Nephron (organoid): ENCODE measurements around the gene CCDC54.
A peak's percentile ranks its signal among the peaks of the same experiment; 100 is the strongest.

Experiments
- H3K27ac Mint-ChIP-seq, 3 experiments: 2 replicates each; pipeline ENCODE4 v1.8.0; 2020; ENCODE audit warnings: mixed read lengths in 3 of 3, mild to moderate bottlenecking in 2 of 3, moderate library complexity in 1 of 3
- H3K27me3 Mint-ChIP-seq: 2 replicates; pipeline ENCODE4 v1.8.0; 2021; ENCODE audit warnings: low read depth, mild to moderate bottlenecking, moderate library complexity, mixed read lengths
- H3K36me3 Mint-ChIP-seq: 2 replicates; pipeline ENCODE4 v1.8.0; 2020; ENCODE audit warnings: low read depth, mixed read lengths
- H3K4me1 Mint-ChIP-seq: 2 replicates; pipeline ENCODE4 v1.8.0; 2020; ENCODE audit warnings: mixed read lengths
- H3K4me3 Mint-ChIP-seq, 3 experiments: 2 replicates each; pipeline ENCODE4 v1.8.0; 2020; ENCODE audit warnings: mild to moderate bottlenecking in 3 of 3, mixed read lengths in 3 of 3, moderate library complexity in 2 of 3
- H3K9me3 Mint-ChIP-seq: 2 replicates; pipeline ENCODE4 v1.8.0; 2020; ENCODE audit warnings: mixed read lengths
- CTCF ChIP-seq, 3 experiments: fragments of 200-600 bp; sonication (generic); IDR thresholded peaks; one replicate each; pipeline ENCODE4 v1.5.0; 2021; ENCODE audit warnings: antibody characterized with exemption in 3 of 3; ENCODE audit not compliant: unreplicated experiment in 3 of 3

CCDC54 gene

GRCh38 chr3:107408513-107408912 is 31.3 kb downstream of the CCDC54 start:
- no peak overlapping the region for H3K27ac Mint-ChIP-seq
- no peak overlapping the region for H3K4me3 Mint-ChIP-seq
- H3K4me1 Mint-ChIP-seq = peaks cover 30% of the 10 kb centered on the region
- no peaks in the 10 kb centered on the region for H3K36me3 Mint-ChIP-seq
- no peak for TF ChIP-seq CTCF (IDR thresholded peaks at IDR 0.05; ENCODE audit: unreplicated experiment in 3 of 3)
- no peaks in the 10 kb centered on the region for H3K27me3 Mint-ChIP-seq
- peaks cover 14% of the 10 kb centered on the region for H3K9me3 Mint-ChIP-seq

- no peak overlapping the region for H3K27ac Mint-ChIP-seq
- H3K4me1 Mint-ChIP-seq = peaks cover 36% of the 10 kb centered on the region
- H3K4me3 Mint-ChIP-seq = no peak overlapping the region
- H3K27me3 Mint-ChIP-seq = no peaks in the 10 kb centered on the region
- no peak for TF ChIP-seq CTCF (IDR thresholded peaks at IDR 0.05; ENCODE audit: unreplicated experiment in 3 of 3)
- no peaks in the 10 kb centered on the region for H3K36me3 Mint-ChIP-seq
- peaks cover 14% of the 10 kb centered on the region for H3K9me3 Mint-ChIP-seq
Observed at GRCh38 chr3:107409365-107409764, 32.1 kb downstream of the CCDC54 start.

- Mint-ChIP-seq H3K36me3 (no peaks in the 10 kb centered on the region), H3K4me1 (peaks cover 28% of the 10 kb centered on the region), H3K27me3 (no peaks in the 10 kb centered on the region), H3K4me3 (no peak overlapping the region), H3K9me3 (peaks cover 14% of the 10 kb centered on the region), H3K27ac (no peak overlapping the region)
- no peak for TF ChIP-seq CTCF (IDR thresholded peaks at IDR 0.05; ENCODE audit: unreplicated experiment in 3 of 3)
Observed at GRCh38 chr3:107410606-107411005, 33.4 kb downstream of the CCDC54 start.

GRCh38 chr3:107411056-107411455 is 33.8 kb downstream of the CCDC54 start:
- Mint-ChIP-seq H3K9me3 (peaks cover 14% of the 10 kb centered on the region), H3K4me3 (no peak overlapping the region), H3K27me3 (no peaks in the 10 kb centered on the region), H3K36me3 (no peaks in the 10 kb centered on the region), H3K4me1 (peaks cover 31% of the 10 kb centered on the region), H3K27ac (no peak overlapping the region)
- no peak for TF ChIP-seq CTCF (IDR thresholded peaks at IDR 0.05; ENCODE audit: unreplicated experiment in 3 of 3)

GRCh38 chr3:107411779-107412178 is 34.5 kb downstream of the CCDC54 start:
- Mint-ChIP-seq H3K9me3 (peaks cover 14% of the 10 kb centered on the region), H3K27ac (peak overlapping the region in 1 of 3 experiments; percentile 46), H3K4me1 (peaks cover 35% of the 10 kb centered on the region), H3K36me3 (no peaks in the 10 kb centered on the region), H3K4me3 (peak overlapping the region in 1 of 3 experiments; percentile 25), H3K27me3 (no peaks in the 10 kb centered on the region)
- TF ChIP-seq CTCF (IDR thresholded peaks at IDR 0.05; ENCODE audit: unreplicated experiment in 3 of 3) = no peak

- H3K27me3 Mint-ChIP-seq = no peaks in the 10 kb centered on the region
- H3K4me3 Mint-ChIP-seq = peak overlapping the region in 1 of 3 experiments; percentile 21
- H3K27ac Mint-ChIP-seq = peak overlapping the region in 2 of 3 experiments; percentile 46 to 62
- H3K9me3 Mint-ChIP-seq = peaks cover 14% of the 10 kb centered on the region
- H3K36me3 Mint-ChIP-seq = no peaks in the 10 kb centered on the region
- TF ChIP-seq CTCF (IDR thresholded peaks at IDR 0.05; ENCODE audit: unreplicated experiment in 3 of 3) = no peak
- H3K4me1 Mint-ChIP-seq = peaks cover 41% of the 10 kb centered on the region
Observed at GRCh38 chr3:107412376-107412775, 35.1 kb downstream of the CCDC54 start.
